PC-3 (cell line): ENCODE measurements around the gene C3orf38.

ENCODE experiments used
- EZH2 ChIP-seq: fragments of 300-600 bp; sonication (generic); IDR thresholded peaks from one replicate; pipeline ENCODE4 v1.6.1; 2017; ENCODE audit warnings: antibody characterized with exemption, mild to moderate bottlenecking, low read length; ENCODE audit not compliant: unreplicated experiment
- TF ChIP-seq, protein P1 (sequence below): fragments of 300-600 bp; sonication (generic); conservative IDR thresholded peaks from 2 replicates; pipeline ENCODE4 v1.5.1; 2017; ENCODE audit warnings: antibody characterized with exemption, low read depth, mild to moderate bottlenecking, low read length

DNA sequence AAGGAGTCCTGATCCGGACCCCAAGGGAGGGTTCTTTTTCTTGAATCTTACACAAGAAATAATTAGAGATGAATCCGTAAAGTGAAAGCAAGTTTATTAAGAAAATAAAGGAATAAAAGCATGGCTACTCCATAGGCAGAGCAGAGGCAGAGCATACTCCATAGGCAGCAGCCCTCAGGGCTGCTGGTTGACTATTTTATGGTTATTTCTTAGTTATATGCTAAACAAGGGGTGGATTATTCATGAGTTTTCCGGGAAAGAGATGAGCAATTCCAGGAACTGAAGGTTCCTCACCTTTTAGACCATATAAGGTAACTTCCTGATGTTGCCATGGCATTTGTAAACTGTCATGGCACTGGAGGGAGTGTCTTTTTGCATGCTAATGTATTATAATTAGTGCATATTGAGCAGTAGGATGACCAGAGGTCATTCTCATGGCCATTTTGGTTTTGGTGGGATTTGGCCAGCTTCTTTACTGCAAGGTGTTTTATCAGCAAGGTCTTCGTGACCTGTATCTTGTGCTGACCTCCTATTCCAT, 42.2 kb downstream of the C3orf38 start:
- no peak for TF ChIP-seq EZH2
- TF ChIP-seq, protein P1, sequence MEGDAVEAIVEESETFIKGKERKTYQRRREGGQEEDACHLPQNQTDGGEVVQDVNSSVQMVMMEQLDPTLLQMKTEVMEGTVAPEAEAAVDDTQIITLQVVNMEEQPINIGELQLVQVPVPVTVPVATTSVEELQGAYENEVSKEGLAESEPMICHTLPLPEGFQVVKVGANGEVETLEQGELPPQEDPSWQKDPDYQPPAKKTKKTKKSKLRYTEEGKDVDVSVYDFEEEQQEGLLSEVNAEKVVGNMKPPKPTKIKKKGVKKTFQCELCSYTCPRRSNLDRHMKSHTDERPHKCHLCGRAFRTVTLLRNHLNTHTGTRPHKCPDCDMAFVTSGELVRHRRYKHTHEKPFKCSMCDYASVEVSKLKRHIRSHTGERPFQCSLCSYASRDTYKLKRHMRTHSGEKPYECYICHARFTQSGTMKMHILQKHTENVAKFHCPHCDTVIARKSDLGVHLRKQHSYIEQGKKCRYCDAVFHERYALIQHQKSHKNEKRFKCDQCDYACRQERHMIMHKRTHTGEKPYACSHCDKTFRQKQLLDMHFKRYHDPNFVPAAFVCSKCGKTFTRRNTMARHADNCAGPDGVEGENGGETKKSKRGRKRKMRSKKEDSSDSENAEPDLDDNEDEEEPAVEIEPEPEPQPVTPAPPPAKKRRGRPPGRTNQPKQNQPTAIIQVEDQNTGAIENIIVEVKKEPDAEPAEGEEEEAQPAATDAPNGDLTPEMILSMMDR = no peak
